ENCODE data around the gene GPSM3. TPM values are rescaled to one million over a fixed set of nuclear protein-coding genes. Genes with fewer than 3 reads are reported as not detected.
"Not testable (repeated sequence)": the region's sequence is repeated elsewhere in the genome, so short reads cannot be mapped to it uniquely, and the experiment has no call there.

The GPSM3 gene
- total RNA-seq, 1 experiment from 2014 or later, result 11.8 TPM

DNA sequence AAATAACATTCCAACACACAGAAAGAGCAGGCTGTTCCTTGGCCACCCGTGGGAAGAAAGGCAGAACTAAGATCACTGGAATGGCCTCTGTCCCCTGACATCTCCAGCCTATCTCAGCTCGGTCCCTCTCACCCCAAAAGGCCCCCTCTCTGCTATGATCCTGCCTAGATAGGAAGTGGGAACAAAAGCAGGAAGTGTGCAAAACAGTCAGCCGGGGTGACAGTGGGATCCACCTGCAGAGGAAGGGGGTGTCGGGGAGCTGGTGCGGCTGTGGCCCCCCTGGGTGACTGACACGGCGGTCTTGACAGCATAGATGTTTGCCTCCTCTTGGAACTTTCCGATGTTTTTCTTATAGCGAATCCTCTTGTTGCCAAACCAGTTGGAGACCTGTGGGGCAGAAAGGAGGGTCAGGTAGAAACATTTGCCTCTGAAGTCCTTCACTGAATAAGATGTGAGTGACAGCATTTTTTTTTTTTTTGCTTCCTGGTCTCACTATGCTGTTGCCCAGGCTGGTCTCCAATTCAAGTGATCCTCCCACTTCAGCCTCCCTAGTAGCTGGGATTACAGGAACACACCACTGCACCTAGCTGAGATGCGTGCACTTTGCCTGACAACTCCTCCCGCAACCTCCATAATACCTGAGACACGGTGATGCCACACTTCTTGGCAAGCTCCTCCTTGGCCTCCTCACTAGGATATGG lies 5.3 kb downstream of the GPSM3 start:
- Histone ChIP-seq H2BK120ac (ENCODE audit: low read depth, low read length, poor library complexity, severe bottlenecking) (no peak overlapping the region), H3K27ac (ENCODE audit: insufficient read length, low read depth, low read length) (no peak overlapping the region), H3K56ac (ENCODE audit: insufficient read length, low read depth, low read length) (no peak overlapping the region), H4K5ac (ENCODE audit: insufficient read length, low read depth, low read length) (no peak overlapping the region), H3K23me2 (ENCODE audit: insufficient read length, low read depth, low read length, poor library complexity, severe bottlenecking) (peaks cover 7% of the 10 kb centered on the region), H3K14ac (ENCODE audit: insufficient read depth, low read length) (no peak overlapping the region), H3K4me1 (ENCODE audit: insufficient read depth, low read length) (peaks cover 4% of the 10 kb centered on the region; the same call in 1 of the 2 replicates), H3K4me2 (ENCODE audit: insufficient read depth, insufficient read length, low read length) (no peak overlapping the region), H3K4ac (ENCODE audit: low read depth, low read length) (no peak overlapping the region), H3K18ac (ENCODE audit: insufficient read length, low read depth, low read length) (no peak overlapping the region), H4K91ac (ENCODE audit: insufficient read length, low read depth, low read length) (no peak overlapping the region), H3T11ph (ENCODE audit: low read length) (no peak overlapping the region), H2BK20ac (ENCODE audit: low read depth, low read length, poor library complexity, severe bottlenecking) (no peak overlapping the region), H4K8ac (replicated peaks; ENCODE audit: insufficient read length, low read depth, low read length) (no peak overlapping the region), H3K27me3 (ENCODE audit: insufficient read depth, low read length) (no peaks in the 10 kb centered on the region), H2BK12ac (ENCODE audit: insufficient read length, low read depth, low read length) (no peak overlapping the region), H3K79me1 (ENCODE audit: insufficient read depth, low read depth, low read length, poor library complexity, severe bottlenecking) (no peaks in the 10 kb centered on the region), H2AFZ (ENCODE audit: low read length) (no peak overlapping the region), H2AK5ac (ENCODE audit: insufficient read length, low read length) (no peak overlapping the region), H3K9me3 (ENCODE audit: control insufficient read depth, low read depth, low read length) (no peaks in the 10 kb centered on the region), H3K23ac (ENCODE audit: insufficient read length, low read depth, low read length) (no peak overlapping the region), H3K9ac (ENCODE audit: extremely low read depth, insufficient read length, low read length) (no peak overlapping the region), H2BK5ac (ENCODE audit: insufficient read length, low read length) (no peak overlapping the region), H4K20me1 (ENCODE audit: control insufficient read depth, insufficient read depth, insufficient read length) (no peaks in the 10 kb centered on the region), H2BK15ac (ENCODE audit: low read depth, low read length) (no peak overlapping the region), H3K79me2 (ENCODE audit: insufficient read depth, low read length) (no peaks in the 10 kb centered on the region)
- H3K4me3 Mint-ChIP-seq, result peak overlapping the region in 1 of 2 experiments; percentile 63; a peak in 3 of 5 replicates
- peaks cover 33 to 43% of the 10 kb centered on the region in 2 experiments for H3K4me1 Mint-ChIP-seq
- no CpG with 5 or more reads among the region's 12 CpGs for WGBS (ENCODE audit: extremely low coverage, insufficient read length, low lambda C conversion rate)
- no peak for TF ChIP-seq CTCF (conservative IDR thresholded peaks at IDR 0.05)
- H3K27me3 Mint-ChIP-seq (ENCODE audit: low read depth), result no peaks in the 10 kb centered on the region
- peaks cover 12 to 54% (median 45%) of the 10 kb centered on the region in 3 experiments; a peak in 6 of 7 replicates for H3K36me3 Mint-ChIP-seq (ENCODE audit: insufficient read depth in 1 of 3, low read depth in 3 of 3)
- no peaks in the 10 kb centered on the region; a peak in 1 of 5 replicates for H3K9me3 Mint-ChIP-seq
- no peak for DNase-seq
- peak overlapping the region in 1 of 3 experiments; percentile 76; a peak in 3 of 7 replicates for H3K27ac Mint-ChIP-seq

GRCh38 chr6:32186151-32186840 lies 6.1 kb downstream of the GPSM3 start:
- not testable (repeated sequence) for H4K20me1 ChIP-seq (ENCODE audit: control insufficient read depth, insufficient read depth, insufficient read length); H3K23ac ChIP-seq (ENCODE audit: insufficient read length, low read depth, low read length); H2BK12ac ChIP-seq (ENCODE audit: insufficient read length, low read depth, low read length); H3K18ac ChIP-seq (ENCODE audit: insufficient read length, low read depth, low read length); H3K56ac ChIP-seq (ENCODE audit: insufficient read length, low read depth, low read length); H2BK15ac ChIP-seq (ENCODE audit: low read depth, low read length); H3K79me2 ChIP-seq (ENCODE audit: insufficient read depth, low read length); H2BK20ac ChIP-seq (ENCODE audit: low read depth, low read length, poor library complexity, severe bottlenecking); H2BK120ac ChIP-seq (ENCODE audit: low read depth, low read length, poor library complexity, severe bottlenecking); H3K9ac ChIP-seq (ENCODE audit: extremely low read depth, insufficient read length, low read length); H3K23me2 ChIP-seq (ENCODE audit: insufficient read length, low read depth, low read length, poor library complexity, severe bottlenecking); H3K79me1 ChIP-seq (ENCODE audit: insufficient read depth, low read depth, low read length, poor library complexity, severe bottlenecking); H4K8ac ChIP-seq (replicated peaks; ENCODE audit: insufficient read length, low read depth, low read length); H2AK5ac ChIP-seq (ENCODE audit: insufficient read length, low read length); H2BK5ac ChIP-seq (ENCODE audit: insufficient read length, low read length); H3K4ac ChIP-seq (ENCODE audit: low read depth, low read length); H3K27me3 ChIP-seq (ENCODE audit: insufficient read depth, low read length); H2AFZ ChIP-seq (ENCODE audit: low read length); H3K14ac ChIP-seq (ENCODE audit: insufficient read depth, low read length); H3T11ph ChIP-seq (ENCODE audit: low read length); H3K27ac ChIP-seq (ENCODE audit: insufficient read length, low read depth, low read length); H3K4me2 ChIP-seq (ENCODE audit: insufficient read depth, insufficient read length, low read length); H4K5ac ChIP-seq (ENCODE audit: insufficient read length, low read depth, low read length); H3K9me3 ChIP-seq (ENCODE audit: control insufficient read depth, low read depth, low read length); H4K91ac ChIP-seq (ENCODE audit: insufficient read length, low read depth, low read length); H3K4me1 ChIP-seq (ENCODE audit: insufficient read depth, low read length); DNase-seq; H3K9me3 Mint-ChIP-seq; H3K27me3 Mint-ChIP-seq (ENCODE audit: low read depth)
- H3K4me3 Mint-ChIP-seq, result peak overlapping the region in 1 of 2 experiments; percentile 56; a peak in 2 of 5 replicates
- no CpG with 5 or more reads among the region's 10 CpGs for WGBS (ENCODE audit: extremely low coverage, insufficient read length, low lambda C conversion rate)
- peaks cover 24 to 38% of the 10 kb centered on the region in 2 experiments for H3K4me1 Mint-ChIP-seq
- H3K36me3 Mint-ChIP-seq (ENCODE audit: insufficient read depth in 1 of 3, low read depth in 3 of 3), result peaks cover 14 to 62% (median 48%) of the 10 kb centered on the region in 3 experiments; a peak in 6 of 7 replicates
- H3K27ac Mint-ChIP-seq, result peak overlapping the region; percentile 32 to 90 (median 75); a peak in 5 of 7 replicates

Measured in H9 (cell line).